Gastrocnemius medialis (tissue), 4 donors: Measurements from ENCODE around the gene MRPL49. TPM values are rescaled to one million over a fixed set of nuclear protein-coding genes. Genes with fewer than 3 reads are reported as not detected.
A peak's percentile ranks its signal among the peaks of the same experiment; 100 is the strongest.

Experiments
- ATAC-seq, 2 donors: fragments of 150-250 bp; one replicate each; pipeline ENCODE4 v1.9.1; 2016
- DNase-seq, 2 donors: peaks; one replicate each; pipeline ENCODE4 v3.0.0-alpha.2; 2019
- H3K27ac ChIP-seq, 4 donors: fragments of 200-600 bp; sonication (generic); 1 replicate in 1 of 4; 2 replicates in 3 of 4; pipeline ENCODE4 v1.5.1; 2016 to 2018; ENCODE audit warnings: mild to moderate bottlenecking in 2 of 4, moderate library complexity in 1 of 4
- H3K27me3 ChIP-seq, 3 donors: fragments of 200-600 bp; sonication (generic) in 2 of 3; 1 replicate in 1 of 3; 2 replicates in 2 of 3; pipeline versions ENCODE4 v1.5.1 to v1.6.0; 2016 to 2019; ENCODE audit warnings: mild to moderate bottlenecking in 1 of 3, moderate library complexity in 1 of 3
- H3K36me3 ChIP-seq, 2 donors: fragments of 200-600 bp; sonication (generic) in 1 of 2; one replicate each; pipeline ENCODE4 v1.5.1; 2017 to 2018
- H3K4me1 ChIP-seq, 2 donors: fragments of 200-600 bp; sonication (generic) in 1 of 2; one replicate each; pipeline ENCODE4 v1.5.1; 2016 to 2017; ENCODE audit warnings: mild to moderate bottlenecking in 2 of 2
- H3K4me3 ChIP-seq, 4 donors: fragments of 200-600 bp; sonication (generic) in 3 of 4; 1 replicate in 1 of 4; 2 replicates in 3 of 4; pipeline ENCODE4 v1.5.1; 2016 to 2019; ENCODE audit warnings: mild to moderate bottlenecking in 2 of 4
- H3K9me3 ChIP-seq, 3 donors: fragments of 200-600 bp; sonication (generic) in 2 of 3; 1 replicate in 1 of 3; 2 replicates in 2 of 3; pipeline ENCODE4 v1.5.1; 2016 to 2019
- POLR2A ChIP-seq, 2 donors: fragments of 450-650 bp; IDR thresholded peaks; one replicate each; pipeline ENCODE4 v1.6.1; 2017; ENCODE audit warnings: antibody characterized with exemption in 2 of 2, mild to moderate bottlenecking in 2 of 2, moderate library complexity in 2 of 2
- in situ Hi-C, 4 donors: fragments of 200-750 bp; cut with MboI; loops; one replicate each; pipeline versions ENCODE4 v1.15.0 to v1.8.0; 2017; ENCODE audit warnings: low sequenced_read_pairs in 4 of 4
- intact Hi-C: fragments of 100-400 bp; cut with DNase I; formaldehyde crosslinking; loops from one replicate; pipeline ENCODE4 v1.15.1; 2023; ENCODE audit warnings: low total_unique reads
- total RNA-seq, 4 donors: library from RNA; depleted of rRNA; stranded (reverse); fragments of >200 nt; gene quantifications; one replicate each; pipeline versions ENCODE4 v1.1.0 to v1.2.3, GENCODE V29; 2016
- TF ChIP-seq, protein P1 (sequence below), 5 experiments: fragments of 450-650 bp in 3 of 5; fragments of 200-600 bp in 2 of 5; sonication (generic) in 2 of 5; IDR thresholded peaks in 4 of 5; conservative IDR thresholded peaks in 1 of 5; 1 replicate in 4 of 5; 2 replicates in 1 of 5; pipeline ENCODE4 v1.5.1; 2016 to 2019; ENCODE audit warnings: antibody characterized with exemption in 5 of 5, mild to moderate bottlenecking in 3 of 5, moderate library complexity in 3 of 5

The MRPL49 gene
- total RNA-seq, 4 donors from 2014 or later = 54.9 to 76.5 (median 63.6) TPM

DNA sequence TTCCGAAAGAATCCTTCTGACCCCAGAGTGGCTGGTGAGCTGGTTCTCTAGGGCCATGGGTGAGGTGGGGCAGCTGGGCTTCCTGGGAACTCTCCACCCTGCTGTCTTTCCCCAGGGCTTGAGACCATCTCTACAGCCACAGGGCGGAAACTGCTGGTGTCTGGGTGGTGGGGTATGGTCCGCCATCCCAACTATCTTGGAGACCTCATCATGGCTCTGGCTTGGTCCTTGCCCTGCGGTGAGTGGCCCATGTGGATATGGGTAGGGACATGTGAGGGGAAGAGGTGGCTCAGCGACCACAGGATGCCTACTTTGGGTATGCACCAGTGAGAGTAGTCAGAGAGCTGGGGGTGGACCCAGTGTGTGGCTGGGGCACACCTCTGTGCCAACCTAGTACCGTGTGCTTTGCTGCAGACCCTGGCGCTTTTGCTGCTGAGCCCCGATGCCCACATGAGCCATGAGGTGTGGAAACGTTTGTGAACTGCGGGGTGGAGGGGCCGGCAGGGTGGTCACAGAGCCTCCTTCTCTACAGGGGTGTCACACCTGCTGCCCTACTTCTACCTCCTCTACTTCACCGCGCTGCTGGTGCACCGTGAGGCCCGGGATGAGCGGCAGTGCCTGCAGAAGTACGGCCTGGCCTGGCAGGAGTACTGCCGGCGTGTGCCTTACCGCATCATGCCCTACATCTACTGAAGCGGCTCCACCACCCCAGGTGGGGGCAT lies 6.6 kb upstream of the MRPL49 start:
- in situ Hi-C loops (no loop called here), intact Hi-C loops (loop anchor here (2.0 to 10.0 kb wide), 4 partner anchors 19 to 261 kb away; partner anchors contain the start of genes ATG2A, CDCA5, VPS51 and ZFPL1)
- no peak for DNase-seq
- TF ChIP-seq, protein P1, sequence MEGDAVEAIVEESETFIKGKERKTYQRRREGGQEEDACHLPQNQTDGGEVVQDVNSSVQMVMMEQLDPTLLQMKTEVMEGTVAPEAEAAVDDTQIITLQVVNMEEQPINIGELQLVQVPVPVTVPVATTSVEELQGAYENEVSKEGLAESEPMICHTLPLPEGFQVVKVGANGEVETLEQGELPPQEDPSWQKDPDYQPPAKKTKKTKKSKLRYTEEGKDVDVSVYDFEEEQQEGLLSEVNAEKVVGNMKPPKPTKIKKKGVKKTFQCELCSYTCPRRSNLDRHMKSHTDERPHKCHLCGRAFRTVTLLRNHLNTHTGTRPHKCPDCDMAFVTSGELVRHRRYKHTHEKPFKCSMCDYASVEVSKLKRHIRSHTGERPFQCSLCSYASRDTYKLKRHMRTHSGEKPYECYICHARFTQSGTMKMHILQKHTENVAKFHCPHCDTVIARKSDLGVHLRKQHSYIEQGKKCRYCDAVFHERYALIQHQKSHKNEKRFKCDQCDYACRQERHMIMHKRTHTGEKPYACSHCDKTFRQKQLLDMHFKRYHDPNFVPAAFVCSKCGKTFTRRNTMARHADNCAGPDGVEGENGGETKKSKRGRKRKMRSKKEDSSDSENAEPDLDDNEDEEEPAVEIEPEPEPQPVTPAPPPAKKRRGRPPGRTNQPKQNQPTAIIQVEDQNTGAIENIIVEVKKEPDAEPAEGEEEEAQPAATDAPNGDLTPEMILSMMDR (IDR thresholded peaks at IDR 0.05 in 4 of 5, conservative IDR thresholded peaks at IDR 0.05 in 1 of 5) = no peak
- no peak for TF ChIP-seq POLR2A (IDR thresholded peaks at IDR 0.05)
- ATAC-seq = no peak
- peaks cover 37 to 52% of the 10 kb centered on the region in 2 donors for H3K4me1 ChIP-seq
- H3K36me3 ChIP-seq = peaks cover 0 to 22% of the 10 kb centered on the region in 2 donors
- H3K9me3 ChIP-seq = no peaks in the 10 kb centered on the region
- H3K27ac ChIP-seq = no peak overlapping the region
- H3K4me3 ChIP-seq = no peak overlapping the region
- no peaks in the 10 kb centered on the region for H3K27me3 ChIP-seq

- Histone ChIP-seq H3K36me3 (peaks cover 0 to 29% of the 10 kb centered on the region in 2 donors), H3K4me1 (peaks cover 36 to 54% of the 10 kb centered on the region in 2 donors), H3K9me3 (no peaks in the 10 kb centered on the region), H3K27ac (peak overlapping the region; percentile 80 to 94 (median 88)), H3K4me3 (peak overlapping the region; percentile 85 to 99 (median 98)), H3K27me3 (no peaks in the 10 kb centered on the region)
- TF ChIP-seq, protein P1 (IDR thresholded peaks at IDR 0.05 in 4 of 5, conservative IDR thresholded peaks at IDR 0.05 in 1 of 5) = no peak
- peak in 1 of 2 donors; percentile 14 for TF ChIP-seq POLR2A (IDR thresholded peaks at IDR 0.05)
- in situ Hi-C loops = no loop called here
- DNase-seq (peak in 1 of 2 donors; percentile 26), ATAC-seq (no peak)
- intact Hi-C loops = loop anchor here (1.0 to 10.0 kb wide), 5 partner anchors 20 to 262 kb away; partner anchors contain the start of genes ARL2, ATG2A, CDCA5 and VPS51
Measured at GRCh38 chr11:65116370-65117205, 5.5 kb upstream of the MRPL49 start.

- H3K4me1 ChIP-seq = peaks cover 30 to 50% of the 10 kb centered on the region in 2 donors
- H3K36me3 ChIP-seq = peaks cover 0 to 29% of the 10 kb centered on the region in 2 donors
- TF ChIP-seq, protein P1 (IDR thresholded peaks at IDR 0.05 in 4 of 5, conservative IDR thresholded peaks at IDR 0.05 in 1 of 5) = peak; percentile 90 to 99 (median 96)
- peak; percentile 47 to 57 for TF ChIP-seq POLR2A (IDR thresholded peaks at IDR 0.05)
- H3K27me3 ChIP-seq = no peaks in the 10 kb centered on the region
- in situ Hi-C loops (no loop called here), intact Hi-C loops (loop anchor here (1.0 to 10.0 kb wide), 5 partner anchors 21 to 263 kb away; partner anchors contain the start of genes ARL2, ATG2A, CDCA5 and VPS51)
- ATAC-seq (peak; percentile 83 to 85), DNase-seq (peak; percentile 99)
- H3K4me3 ChIP-seq = peak within 1 kb of the TSS; percentile 85 to 99 (median 98)
- H3K9me3 ChIP-seq = no peaks in the 10 kb centered on the region
- peak within 1 kb of the TSS; percentile 80 to 94 (median 88) for H3K27ac ChIP-seq
Measured at GRCh38 chr11:65117206-65118096, 4.7 kb upstream of the MRPL49 start, which contains the start of gene ZNHIT2. Gene ZNHIT2, minus strand, starts transcription at chr11:65117701. Its CDS starts 48 bp downstream, at chr11:65117653.
